GM21423 (cell line): ENCODE measurements around the gene PLEKHH1.
A peak's percentile ranks its signal among the peaks of the same experiment; 100 is the strongest.
"Not testable (repeated sequence)": the region's sequence is repeated elsewhere in the genome, so short reads cannot be mapped to it uniquely, and the experiment has no call there.

ENCODE experiments used
- ATAC-seq: cut with Tn5 transposase; IDR thresholded peaks from one replicate; pipeline ENCODE4 v1.9.1; 2021; ENCODE audit warnings: mild to moderate bottlenecking, moderate library complexity; ENCODE audit not compliant: unreplicated experiment

The PLEKHH1 gene

DNA sequence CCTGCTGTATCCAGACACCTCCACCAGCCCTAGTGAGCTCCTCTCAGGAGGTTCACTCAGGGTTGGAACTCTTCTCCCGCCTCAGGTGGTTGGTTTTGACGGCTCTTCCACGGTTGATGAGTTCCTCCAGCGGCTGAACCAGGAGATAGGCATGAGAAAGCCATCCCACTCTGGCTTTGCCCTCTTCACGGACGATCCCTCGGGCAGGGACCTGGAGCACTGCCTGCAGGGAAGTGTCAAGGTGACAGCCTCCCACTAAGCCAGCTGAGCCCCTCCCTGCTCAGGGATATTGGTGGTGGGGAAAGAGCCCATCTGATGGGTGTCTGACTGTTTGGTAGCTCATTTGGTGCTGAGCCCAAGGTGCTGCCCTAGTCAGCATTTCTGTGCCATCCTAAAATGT is 46.5 kb downstream of the PLEKHH1 start:
- no peak for ATAC-seq

DNA sequence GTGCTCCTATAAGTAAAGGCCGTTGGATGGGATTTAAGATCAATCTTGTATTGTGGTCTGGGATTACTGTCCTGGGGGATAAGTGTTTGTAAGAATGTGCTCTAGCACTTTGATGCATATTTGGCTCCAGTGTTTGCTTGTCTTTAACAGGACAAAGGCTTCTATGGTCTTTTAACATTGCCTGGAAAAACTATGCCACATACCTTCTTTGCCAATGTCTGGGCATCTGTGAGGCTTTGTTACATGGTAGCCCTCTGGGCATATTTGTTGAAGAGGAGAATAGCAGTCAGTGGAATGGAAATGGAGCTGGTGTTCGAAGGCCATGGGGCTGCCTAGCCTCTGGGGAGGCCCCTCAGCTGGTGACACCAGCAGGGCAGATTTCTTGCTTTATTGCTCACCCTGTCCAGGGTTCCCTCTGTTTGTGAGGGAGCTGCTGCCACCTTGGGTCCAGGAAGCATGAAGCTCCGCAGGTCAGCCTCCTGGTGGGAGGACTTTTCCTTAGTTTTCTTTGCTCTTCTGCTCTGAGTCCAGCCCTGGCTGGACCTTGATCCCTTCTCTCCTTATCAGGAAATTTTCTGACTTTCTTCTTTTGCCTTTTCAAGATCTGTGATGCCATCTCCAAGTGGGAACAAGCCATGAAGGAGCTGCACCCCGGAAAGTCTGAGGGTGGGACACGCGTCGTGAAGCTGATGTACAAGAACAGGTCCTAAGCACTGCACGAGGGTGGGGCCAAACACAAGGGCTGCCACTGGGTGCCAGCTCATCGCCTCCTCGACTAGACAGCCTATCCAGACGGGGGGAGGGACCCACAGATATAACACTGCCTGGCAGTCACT is 47.5 kb downstream of the PLEKHH1 start:
- no peak for ATAC-seq

DNA sequence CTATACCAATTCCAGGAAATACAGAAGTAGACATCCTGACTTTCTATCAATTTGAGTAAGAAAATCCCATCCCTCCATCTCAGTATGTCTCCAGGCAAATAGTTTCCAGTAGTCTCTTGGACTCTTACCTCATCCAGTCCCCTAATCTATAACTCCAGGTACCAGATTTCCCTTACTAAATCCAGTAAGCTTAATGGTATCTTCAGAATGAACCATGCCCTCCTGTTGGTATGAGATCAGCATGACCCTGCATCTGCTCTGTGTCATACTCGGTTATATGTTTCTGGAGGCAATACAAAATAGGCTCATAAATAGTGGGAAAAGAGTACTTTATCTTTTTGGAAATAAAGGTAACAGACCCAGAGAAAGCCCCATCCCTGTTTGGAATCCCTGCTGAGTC is 48.6 kb downstream of the PLEKHH1 start:
- no peak for ATAC-seq

DNA sequence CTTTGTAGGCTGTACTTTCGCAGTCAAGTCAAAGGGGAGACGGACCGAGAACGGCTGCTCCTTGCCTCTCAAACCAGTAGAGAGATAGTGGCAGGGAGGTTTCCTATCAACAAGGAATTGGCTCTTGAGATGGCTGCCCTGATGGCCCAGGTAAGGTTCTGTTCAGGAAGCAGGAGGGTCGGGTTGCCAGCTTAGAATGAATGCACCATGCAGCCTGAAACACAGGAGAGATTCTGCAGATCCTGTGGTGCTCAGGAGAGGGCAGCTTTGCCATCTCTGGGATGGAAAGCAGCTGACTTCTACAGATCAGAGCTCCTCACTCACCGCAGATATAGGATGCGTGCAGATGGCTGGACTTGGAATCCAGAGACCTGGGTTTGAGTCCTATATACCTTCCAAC is 49.0 kb downstream of the PLEKHH1 start:
- no peak for ATAC-seq

DNA sequence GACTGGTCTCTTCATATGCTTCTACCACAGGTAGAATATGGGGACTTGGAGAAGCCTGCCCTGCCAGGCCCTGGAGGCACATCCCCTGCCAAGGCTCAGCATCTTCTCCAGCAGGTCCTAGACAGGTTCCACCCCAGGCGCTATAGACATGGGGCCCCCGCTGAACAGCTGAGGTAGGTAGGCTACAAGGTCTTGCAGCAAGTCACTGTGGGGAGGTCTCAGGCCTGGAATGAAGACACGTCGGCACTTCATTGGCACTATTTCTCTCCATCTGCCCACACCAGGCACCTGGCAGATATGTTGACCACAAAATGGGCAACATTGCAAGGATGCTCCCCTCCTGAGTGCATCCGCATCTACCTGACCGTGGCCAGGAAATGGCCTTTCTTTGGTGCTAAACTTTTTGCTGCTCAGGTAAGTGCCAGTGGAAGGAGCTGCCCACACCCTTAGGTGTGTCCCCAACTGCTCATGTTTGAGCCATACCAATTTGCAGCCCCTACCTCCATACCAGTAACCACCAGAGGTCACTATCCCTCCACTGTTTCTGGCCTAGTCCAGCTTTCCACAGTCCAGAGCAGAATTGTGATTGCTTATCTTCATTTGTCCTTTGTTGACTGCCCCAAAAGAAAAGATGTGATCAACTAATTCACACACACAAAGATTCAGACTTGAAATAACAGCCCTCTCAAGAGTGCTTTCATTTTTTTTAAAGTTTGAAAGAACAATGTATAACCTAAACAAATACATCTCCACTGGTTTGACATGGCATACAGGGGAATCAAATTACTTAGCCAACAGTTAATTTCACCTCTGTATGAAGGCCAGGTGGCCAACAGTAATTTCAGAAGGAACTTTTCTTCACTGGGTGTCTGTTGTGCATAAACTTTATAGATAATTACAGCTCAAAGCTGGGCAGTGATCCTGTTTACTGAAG is 50.9 kb downstream of the PLEKHH1 start:
- no peak for ATAC-seq

DNA sequence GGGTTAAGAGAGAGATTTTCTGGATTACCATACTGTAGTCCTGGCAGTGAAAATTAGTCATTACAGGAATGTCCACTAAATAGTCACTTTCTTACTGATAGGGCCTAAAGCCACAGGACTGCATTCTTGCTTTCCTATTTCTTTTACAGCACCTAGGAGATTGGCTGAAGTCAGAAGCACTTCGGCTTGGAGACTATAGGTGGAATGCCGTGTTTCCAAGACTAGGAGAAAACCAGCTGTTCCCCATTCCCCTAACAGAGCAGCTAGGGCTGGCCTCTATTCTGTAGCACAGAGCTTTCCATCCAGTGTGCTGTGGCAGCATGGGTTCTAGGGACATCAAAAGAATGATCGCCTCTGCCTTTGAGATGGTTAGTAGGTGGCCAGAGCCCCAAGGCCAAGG is 51.9 kb downstream of the PLEKHH1 start:
- ATAC-seq = no peak

DNA sequence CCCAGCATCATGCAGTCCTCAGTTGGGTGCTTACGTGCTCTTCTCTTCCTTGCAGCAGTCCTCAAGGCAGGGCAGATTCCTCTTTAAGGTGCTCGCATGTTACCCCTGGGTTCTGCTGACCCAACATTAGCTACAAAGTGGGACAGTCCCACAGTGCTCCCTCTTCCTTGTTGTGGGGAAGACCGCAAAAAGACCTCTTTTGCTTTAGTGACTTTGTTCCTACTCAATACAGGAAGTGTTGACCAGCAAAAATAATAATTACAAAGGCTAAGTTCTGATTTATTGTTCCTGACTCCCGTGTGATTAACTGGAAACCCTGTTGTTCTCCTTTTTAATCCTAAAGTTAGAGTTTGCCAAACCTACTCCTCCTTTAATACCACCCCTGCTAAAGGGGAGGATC is 53.3 kb downstream of the PLEKHH1 start:
- ATAC-seq = no peak

DNA sequence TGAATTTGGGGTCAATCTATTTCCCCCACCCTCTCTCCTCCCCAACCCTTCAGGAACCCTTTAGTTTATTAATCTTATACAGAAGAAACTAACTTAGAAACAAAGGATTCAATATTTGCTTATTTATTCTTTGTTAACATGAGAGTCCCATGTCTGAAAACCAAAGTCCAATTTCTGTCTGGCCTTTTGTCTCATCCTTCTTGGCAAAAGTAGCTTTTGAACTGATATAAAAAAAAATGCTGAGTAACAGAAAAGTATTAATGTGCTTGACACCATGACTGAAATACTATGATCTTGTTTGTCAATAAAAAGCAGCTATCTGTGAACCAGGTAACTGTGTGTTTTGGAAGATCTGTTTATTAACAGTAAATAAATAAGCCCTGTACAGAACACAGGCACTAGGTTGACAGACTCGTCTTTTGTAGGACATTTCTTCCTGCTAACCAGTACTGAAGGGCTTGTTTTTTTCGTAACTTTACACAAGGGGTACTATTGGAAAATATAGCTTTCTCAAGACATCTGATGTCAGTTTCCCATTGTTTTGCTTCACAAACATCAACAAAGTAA is 56.2 kb downstream of the PLEKHH1 start:
- no peak for ATAC-seq

DNA sequence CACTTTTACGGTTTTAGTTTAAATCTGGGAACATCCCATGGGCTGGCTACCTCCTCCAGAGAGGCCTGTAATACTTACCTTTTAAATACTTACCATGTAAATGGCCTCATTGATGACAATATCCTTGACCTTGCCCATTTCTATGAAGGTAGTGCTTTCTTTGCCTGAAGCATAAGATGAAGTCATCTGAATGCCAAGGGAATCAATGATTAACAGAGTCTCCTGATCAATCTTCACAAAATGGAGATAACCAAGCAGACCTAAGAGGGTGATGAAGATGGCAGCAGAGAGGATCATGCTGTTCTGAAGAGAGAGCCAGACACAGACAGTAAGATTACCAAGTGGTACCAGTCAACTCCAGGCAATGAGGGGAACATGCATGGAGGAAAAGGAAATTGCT is 60.6 kb downstream of the PLEKHH1 start:
- ATAC-seq = not testable (repeated sequence)

DNA sequence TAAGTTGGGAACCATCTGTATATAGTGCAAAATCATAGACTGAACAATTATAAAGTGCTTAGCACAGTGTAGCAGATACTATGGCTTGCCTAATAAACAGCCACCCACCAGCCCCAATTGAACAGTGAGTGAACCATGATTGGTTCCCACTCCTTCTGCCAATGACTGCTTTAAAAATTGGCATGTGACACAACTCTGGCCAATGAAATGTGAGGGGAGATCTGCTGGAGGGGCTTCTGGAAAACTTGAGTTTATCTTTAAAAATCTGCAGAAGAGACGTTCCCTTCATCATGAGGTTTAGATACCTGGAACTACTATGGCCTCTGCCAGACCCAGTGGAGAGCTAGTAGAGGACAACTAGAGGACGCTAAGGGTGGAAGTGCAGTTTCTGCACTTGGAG is 62.3 kb downstream of the PLEKHH1 start:
- ATAC-seq = no peak

DNA sequence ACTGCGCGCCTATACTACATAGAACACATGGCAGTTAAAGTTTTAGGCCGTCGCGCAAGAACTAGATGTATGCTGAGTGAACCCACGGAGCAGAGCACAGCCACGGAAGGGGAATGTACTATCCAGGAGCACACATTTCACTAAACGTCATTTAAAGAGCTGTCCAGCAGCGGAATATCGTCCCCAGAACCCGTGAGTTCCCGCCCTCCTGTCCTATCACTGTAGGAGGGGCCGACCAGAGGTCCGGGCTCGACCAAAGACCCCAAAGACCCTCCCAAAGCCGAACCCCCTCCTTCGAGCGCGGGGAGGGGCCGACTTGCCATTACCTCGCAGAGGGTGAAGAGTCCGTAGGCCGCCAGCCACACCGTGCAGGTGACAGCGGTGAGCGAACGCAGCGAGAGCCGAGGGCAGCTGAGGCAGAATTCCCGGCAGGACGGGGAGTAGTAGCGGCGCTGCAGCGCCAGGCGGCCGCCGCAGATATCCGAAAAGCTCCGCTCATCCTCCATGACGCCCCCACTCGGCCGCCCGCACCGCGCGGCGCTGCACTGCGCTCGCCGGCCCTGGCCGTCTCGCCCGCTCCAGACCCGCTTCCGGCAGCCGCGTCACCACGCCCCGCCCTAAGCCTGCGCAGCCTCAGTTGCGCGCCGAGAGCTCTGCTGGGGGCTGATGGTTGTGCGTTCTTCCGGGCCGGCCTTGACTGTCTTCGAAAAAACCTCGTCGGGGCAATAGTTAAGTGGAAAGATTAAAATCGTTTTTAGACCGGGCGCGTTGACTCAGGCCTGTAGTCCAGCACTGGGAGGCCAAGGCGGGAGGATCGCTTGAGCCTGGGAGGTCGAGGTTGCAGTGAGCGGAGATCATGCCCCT is 66.8 kb downstream of the PLEKHH1 start, which contains the start of gene PIGH:
PIGH (minus strand) TSS at position 571 of the 864 bp plus-strand sequence; CDS start at position 506, 65 bp downstream.
- peak; percentile 90 for ATAC-seq

DNA sequence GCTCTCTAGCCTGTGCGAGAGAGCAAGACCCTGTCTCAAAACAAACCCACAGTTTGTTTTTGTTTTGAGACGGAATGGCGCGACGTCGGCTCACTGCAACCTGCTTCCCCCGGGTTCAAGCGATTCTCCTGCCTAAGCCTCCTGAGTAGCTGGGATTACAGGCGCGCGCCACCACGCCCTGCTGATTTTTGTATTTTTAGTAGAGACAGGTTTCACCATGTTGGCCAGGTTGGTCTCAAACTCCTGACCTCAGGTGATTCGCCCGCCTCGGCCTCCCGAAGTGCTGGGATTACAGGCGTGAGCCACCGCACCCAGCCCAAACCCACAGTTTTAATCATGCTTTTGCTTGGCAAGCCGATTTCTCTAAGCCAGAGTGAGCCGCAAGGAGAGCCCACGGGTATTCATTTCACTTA is 67.5 kb downstream of the PLEKHH1 start:
- not testable (repeated sequence) for ATAC-seq

DNA sequence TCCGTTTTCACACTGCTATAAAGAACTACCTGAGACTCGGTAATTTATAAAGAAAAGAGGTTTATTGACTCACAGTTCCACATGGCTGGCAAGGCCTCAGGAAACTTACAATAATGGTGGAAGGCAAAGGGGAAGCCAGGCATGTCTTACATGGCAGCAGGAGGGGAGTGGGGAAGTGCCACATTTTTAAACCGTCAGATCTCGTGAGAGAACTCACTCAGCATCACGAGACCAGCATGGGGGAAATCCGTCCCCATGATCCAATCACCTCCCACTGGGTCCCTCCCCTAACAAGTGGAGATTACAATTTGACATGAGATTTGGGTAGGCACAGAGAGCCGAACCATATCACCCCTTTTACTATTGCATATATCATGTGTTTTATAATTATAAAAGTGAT is 69.0 kb downstream of the PLEKHH1 start:
- no peak for ATAC-seq

DNA sequence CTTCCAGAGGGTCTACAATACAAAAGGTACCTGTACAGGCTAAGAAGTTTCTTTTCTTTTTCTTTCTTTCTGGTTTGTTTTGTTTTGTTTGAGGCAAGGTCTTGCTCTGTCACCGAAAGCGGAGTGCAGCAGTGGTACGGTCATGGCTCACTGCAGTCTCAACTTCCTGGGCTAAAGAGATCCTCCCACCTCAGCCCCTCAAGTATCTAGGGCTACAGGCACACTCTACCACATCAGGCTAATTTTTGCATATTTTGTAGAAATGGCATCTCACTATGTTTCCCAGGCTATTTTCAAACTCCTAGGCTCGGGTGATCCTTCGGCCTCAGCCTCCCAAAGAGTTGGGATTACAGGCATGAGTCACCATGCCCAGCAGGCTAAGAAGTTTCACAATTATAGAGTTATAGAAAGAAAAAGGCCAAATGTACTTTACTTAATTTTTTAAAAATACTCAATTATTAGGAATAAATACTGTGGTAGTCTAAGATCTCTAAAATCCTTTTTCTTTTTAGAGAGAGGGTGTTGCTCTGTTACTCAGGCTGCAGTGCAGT is 70.0 kb downstream of the PLEKHH1 start:
- peak; percentile 66 for ATAC-seq

DNA sequence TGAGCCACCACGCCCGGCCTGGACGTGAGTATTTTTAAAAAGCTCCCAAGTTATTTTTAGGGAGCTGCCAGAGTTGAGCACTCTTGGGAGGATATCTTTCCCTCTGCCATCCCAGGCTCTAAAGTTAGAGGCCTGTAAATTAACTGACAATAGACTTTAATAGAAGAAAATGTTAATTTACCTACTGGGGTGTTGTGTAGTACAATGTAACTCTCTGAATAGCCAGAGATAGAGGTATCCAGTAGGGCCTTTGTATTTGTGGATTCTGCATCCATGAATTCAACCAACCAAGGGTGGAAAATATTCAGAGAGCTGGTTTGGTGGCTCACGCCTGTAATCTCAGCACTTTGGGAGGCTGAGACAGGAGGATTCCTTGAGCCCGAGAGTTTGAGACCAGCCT is 74.6 kb downstream of the PLEKHH1 start:
- no peak for ATAC-seq

DNA sequence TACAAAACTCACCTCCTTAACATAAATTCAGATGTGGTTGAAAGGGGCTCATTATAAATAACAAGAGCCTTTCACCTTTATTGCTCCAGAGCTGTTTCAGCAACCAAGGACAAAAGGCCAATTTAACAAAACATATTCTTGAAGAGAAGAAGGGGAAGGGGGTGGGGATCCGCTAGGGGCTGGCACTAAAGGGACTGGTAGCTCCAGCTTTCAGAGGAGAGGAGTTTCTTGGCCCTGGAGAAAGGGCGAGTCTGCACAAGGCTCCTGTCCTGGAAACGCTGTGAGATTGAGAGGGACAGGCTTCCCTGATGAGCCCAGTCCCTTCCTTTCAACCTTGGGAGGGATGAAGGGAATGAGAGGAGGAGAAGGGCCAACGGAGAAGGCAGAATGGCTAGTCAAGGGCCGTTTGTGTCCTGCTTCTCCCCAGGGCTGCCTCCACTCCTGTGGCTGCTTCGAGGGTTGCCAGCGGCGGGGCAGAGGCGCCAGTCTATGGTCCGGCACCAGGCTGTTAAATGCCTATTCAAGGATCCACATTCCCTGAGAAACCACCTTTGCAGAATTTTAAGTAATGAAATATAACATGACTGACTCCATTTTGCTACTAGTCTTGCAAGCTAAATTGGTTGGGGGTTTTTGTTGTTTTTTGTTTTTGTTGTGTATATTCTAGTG is 76.7 kb downstream of the PLEKHH1 start:
- no peak for ATAC-seq

DNA sequence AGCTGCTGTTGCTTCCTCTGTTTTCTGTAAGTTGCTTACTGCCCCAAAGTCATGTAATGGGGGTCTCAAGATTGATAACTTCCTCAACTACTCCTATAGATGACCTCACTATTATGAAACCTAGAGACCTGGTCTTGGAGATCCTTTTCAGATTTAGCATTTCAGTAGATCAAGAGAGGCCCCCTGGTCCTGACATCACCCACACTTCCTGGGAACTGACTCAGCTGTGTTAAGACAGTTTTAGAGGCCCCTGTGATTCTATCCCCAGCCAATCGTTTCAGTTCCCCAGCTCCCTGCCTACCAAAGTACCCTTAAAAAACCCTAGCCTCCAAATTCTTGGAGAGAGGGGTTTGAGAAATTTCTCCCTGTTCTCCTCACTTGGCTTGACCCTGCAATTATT is 77.4 kb downstream of the PLEKHH1 start:
- no peak for ATAC-seq

DNA sequence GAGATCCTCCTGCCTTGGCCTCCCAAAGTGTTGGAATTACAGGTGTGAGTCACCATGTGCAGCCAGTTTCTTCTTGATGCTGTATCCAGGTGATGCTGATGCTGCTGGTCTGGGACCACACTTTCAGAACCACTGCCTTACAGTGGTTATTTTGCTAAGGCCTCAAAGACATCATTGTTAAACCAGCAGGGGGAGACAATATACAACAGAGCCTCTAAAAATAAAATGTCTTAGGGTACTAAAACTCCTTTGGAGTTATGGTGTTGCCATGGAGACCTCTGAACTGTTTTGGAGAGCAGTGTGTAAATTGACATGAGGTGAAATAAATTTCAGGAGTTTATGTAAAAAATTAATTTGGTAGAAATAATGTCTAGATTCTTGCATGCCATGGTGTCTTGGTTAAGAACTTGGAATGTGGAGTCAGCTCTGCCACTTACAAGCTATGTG is 85.5 kb downstream of the PLEKHH1 start:
- no peak for ATAC-seq

DNA sequence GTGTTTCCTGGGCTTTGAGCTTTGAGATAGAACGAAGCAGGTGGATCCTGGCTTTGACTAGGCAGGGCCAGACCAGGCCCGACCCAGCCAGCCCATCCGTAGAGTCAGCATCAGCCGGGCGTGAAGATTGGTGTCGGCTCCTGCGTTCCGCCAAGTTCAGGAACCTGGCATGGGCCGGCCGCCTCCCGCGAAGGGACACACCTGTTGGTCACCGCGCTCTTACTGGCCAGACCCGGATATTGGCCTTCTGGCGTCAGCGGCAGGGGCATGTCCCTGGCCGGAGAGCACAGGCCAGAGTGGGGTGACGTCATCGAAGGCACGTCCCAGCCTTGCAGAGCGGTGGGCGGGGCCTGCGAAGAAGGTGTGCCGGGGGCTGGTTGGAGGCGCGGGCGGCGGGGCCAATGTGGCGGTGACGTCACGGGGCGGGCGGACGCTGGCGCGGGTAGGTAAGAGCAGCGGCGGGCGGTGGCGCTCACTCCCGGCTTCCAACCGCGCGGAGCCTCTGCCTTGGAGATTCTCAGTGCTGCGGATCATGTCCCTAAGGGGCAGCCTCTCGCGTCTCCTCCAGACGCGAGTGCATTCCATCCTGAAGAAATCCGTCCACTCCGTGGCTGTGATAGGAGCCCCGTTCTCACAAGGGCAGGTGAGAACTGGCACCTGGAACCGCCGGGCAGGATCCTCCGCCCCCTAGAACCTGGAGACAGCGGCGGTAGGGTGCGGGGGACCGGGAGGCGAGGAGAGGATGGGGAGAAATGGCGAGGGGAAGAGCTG is 86.5 kb downstream of the PLEKHH1 start, which contains the start of gene ARG2:
ARG2 (plus strand) TSS at position 475 of the 771 bp plus-strand sequence; CDS start at position 533, 58 bp downstream.
- peak; percentile 94 for ATAC-seq
